NCI-H146 (cell line): Measurements from ENCODE around the gene PCK2.

Source experiments
- DNase-seq: peaks from one replicate; lab custom pipeline; 2025; lab: John Stamatoyannopoulos, UW

The PCK2 gene

GRCh38 chr14:24115422-24116127 is 21.5 kb downstream of the PCK2 start:
- DNase-seq: no peak

GRCh38 chr14:24116128-24116814 is 22.2 kb downstream of the PCK2 start:
- DNase-seq: no peak

- no peak for DNase-seq
Observed at GRCh38 chr14:24117179-24117578, 23.1 kb downstream of the PCK2 start.

- DNase-seq: no peak
Observed at GRCh38 chr14:24119691-24120090, 25.6 kb downstream of the PCK2 start.

- no peak for DNase-seq
Observed at GRCh38 chr14:24121210-24121609, 27.1 kb downstream of the PCK2 start.

- no peak for DNase-seq
Observed at GRCh38 chr14:24122416-24122815, 28.3 kb downstream of the PCK2 start.

- DNase-seq: no peak
Observed at GRCh38 chr14:24122898-24123297, 28.8 kb downstream of the PCK2 start.

- DNase-seq: no peak
Observed at GRCh38 chr14:24123424-24124417, 29.6 kb downstream of the PCK2 start.

- DNase-seq: no peak
Observed at GRCh38 chr14:24126939-24127338, 32.8 kb downstream of the PCK2 start.

GRCh38 chr14:24127673-24128072 is 33.6 kb downstream of the PCK2 start:
- DNase-seq: no peak

GRCh38 chr14:24129410-24129998 is 35.4 kb downstream of the PCK2 start:
- DNase-seq: no peak

GRCh38 chr14:24130380-24130716 is 36.2 kb downstream of the PCK2 start, which contains the start of gene FITM1:
FITM1 (plus strand) TSS chr14:24130659; CDS start chr14:24131564, 905 bp downstream.
- DNase-seq: no peak

GRCh38 chr14:24130717-24131548 is 36.8 kb downstream of the PCK2 start:
- DNase-seq: no peak

- no peak for DNase-seq
Observed at GRCh38 chr14:24131549-24131966, 37.4 kb downstream of the PCK2 start.

GRCh38 chr14:24132061-24132685 is 38.1 kb downstream of the PCK2 start:
- peak; percentile 82 for DNase-seq

- no peak for DNase-seq
Observed at GRCh38 chr14:24132976-24133375, 38.9 kb downstream of the PCK2 start.

- DNase-seq: no peak
Observed at GRCh38 chr14:24133735-24134134, 39.6 kb downstream of the PCK2 start.

- DNase-seq: no peak
Observed at GRCh38 chr14:24135584-24135833, 41.4 kb downstream of the PCK2 start.

- DNase-seq: peak; percentile 92
Observed at GRCh38 chr14:24135834-24136683, 41.9 kb downstream of the PCK2 start, which contains the start of gene PSME1. PSME1 (plus strand) TSS chr14:24136194; CDS start chr14:24136263, 69 bp downstream.
